Measurements from ENCODE around the gene DGKQ. TPM values are rescaled to one million over a fixed set of nuclear protein-coding genes. Genes with fewer than 3 reads are reported as not detected.

DGKQ gene
- total and polyA plus RNA-seq, 2 of the 13 experiments (the other 11 are each of a cell fraction or from before 2014, with no cell fraction given): 4.5 to 7.2 TPM

GRCh38 chr4:1012034-1012739 lies 38.8 kb upstream of the DGKQ start (continued):
- TF ChIP-seq RBFOX2 (IDR thresholded peaks at IDR 0.05; ENCODE audit: low read depth, low read length) (peak; percentile 56; the same call in 1 of the 2 replicates), MYC (CRISPR knock-in tag; IDR thresholded peaks at IDR 0.05; ENCODE audit: borderline replicate concordance) (peak; percentile 47; the same call in 1 of the 2 replicates), GABPB1 (CRISPR knock-in tag; IDR thresholded peaks at IDR 0.05) (peak; percentile 21; the same call in 1 of the 2 replicates), NFATC3 (CRISPR knock-in tag; IDR thresholded peaks at IDR 0.05) (no peak), AGO2 (optimal IDR thresholded peaks at IDR 0.05; ENCODE audit: low read depth, low read length) (peak; percentile 53), ZNF775 (CRISPR knock-in tag; IDR thresholded peaks at IDR 0.05; ENCODE audit: borderline replicate concordance) (no peak), POGK (CRISPR knock-in tag; conservative IDR thresholded peaks at IDR 0.05) (peak; percentile 90; the same call in 1 of the 2 replicates), ZNF746 (CRISPR knock-in tag; IDR thresholded peaks at IDR 0.05) (peak; percentile 36; the same call in 1 of the 2 replicates), HIC2 (CRISPR knock-in tag; IDR thresholded peaks at IDR 0.05; ENCODE audit: low read depth) (no peak), HNRNPLL (IDR thresholded peaks at IDR 0.05; ENCODE audit: low read depth, low read length, poor library complexity, severe bottlenecking) (peak; percentile 97), PATZ1 (CRISPR knock-in tag; IDR thresholded peaks at IDR 0.05) (peak; percentile 86), SOX13 (IDR thresholded peaks at IDR 0.05) (no peak), SOX13 (CRISPR knock-in tag; conservative IDR thresholded peaks at IDR 0.05 in 1 of 2, IDR thresholded peaks at IDR 0.05 in 1 of 2) (peak in 1 of 2 experiments; percentile 31; a peak in 1 of 4 replicates), ADNP (CRISPR knock-in tag; IDR thresholded peaks at IDR 0.05) (no peak), KAT2B (IDR thresholded peaks at IDR 0.05; ENCODE audit: borderline replicate concordance, low read depth, low read length) (no peak), NR1H2 (CRISPR knock-in tag; IDR thresholded peaks at IDR 0.05; ENCODE audit: borderline replicate concordance, low read depth) (no peak), ZFX (CRISPR knock-in tag; IDR thresholded peaks at IDR 0.05; ENCODE audit: low read depth) (0 out of 2 replicates have a peak, but pooled peaks have one; percentile 22), RAD21 (CRISPR knock-in tag; IDR thresholded peaks at IDR 0.05) (0 out of 2 replicates have a peak, but pooled peaks have one; percentile 9), HIVEP1 (CRISPR knock-in tag; IDR thresholded peaks at IDR 0.05) (no peak), ZNF329 (CRISPR knock-in tag; IDR thresholded peaks at IDR 0.05; ENCODE audit: low read depth) (no peak), ZBTB33 (CRISPR knock-in tag; IDR thresholded peaks at IDR 0.05) (0 out of 2 replicates have a peak, but pooled peaks have one; percentile 55), TCF7 (IDR thresholded peaks at IDR 0.05; ENCODE audit: low read depth) (no peak)
